Measurements from ENCODE around the gene YDJC. TPM values are rescaled to one million over a fixed set of nuclear protein-coding genes. Genes with fewer than 3 reads are reported as not detected.

YDJC gene
- total and polyA plus RNA-seq, 9 of the 15 experiments (the other 6 are each of a cell fraction or from before 2014, with no cell fraction given) = 13.5 to 871 (median 164) TPM

DNA sequence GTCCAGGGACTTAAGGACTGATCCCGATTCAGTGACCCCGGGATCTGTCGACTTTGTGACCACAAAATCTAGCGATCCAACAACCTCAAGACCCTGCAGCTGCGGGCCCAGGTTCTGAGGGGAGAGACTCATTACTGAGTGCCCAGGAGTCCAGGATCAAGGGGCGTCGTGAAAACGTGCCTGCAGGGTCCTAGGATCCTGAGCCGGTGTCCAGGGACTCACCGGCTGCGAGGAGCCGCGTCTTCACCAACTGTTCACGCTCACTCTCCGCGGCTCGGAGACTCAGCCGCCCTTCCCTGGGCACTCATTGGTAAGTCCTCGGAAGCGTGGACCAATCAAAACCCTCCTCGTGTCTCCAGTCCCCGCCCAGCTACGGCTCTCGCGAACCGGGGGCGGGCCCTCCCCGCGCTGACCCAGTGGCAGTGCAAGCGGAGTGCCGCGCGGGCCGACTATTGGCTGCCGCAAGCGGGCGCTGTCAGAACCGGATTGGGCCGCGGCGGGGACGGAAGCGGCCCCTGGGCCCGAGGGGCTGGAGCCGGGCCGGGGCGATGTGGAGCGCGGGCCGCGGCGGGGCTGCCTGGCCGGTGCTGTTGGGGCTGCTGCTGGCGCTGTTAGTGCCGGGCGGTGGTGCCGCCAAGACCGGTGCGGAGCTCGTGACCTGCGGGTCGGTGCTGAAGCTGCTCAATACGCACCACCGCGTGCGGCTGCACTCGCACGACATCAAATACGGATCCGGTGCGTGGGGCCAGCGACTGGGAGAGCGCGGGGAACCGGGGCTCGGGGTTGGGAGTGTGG, 12.2 kb upstream of the YDJC start, which contains the start of gene SDF2L1 (continued):
- TF ChIP-seq WHSC1 (IDR thresholded peaks at IDR 0.05; ENCODE audit: low read length) = peak; percentile 55
- no peak for TF ChIP-seq KAT7 (CRISPR knock-in tag; IDR thresholded peaks at IDR 0.05; ENCODE audit: borderline replicate concordance)
- TF ChIP-seq MAFK (IDR thresholded peaks at IDR 0.05; ENCODE audit: low read length) = peak; percentile 5; the same call in 1 of the 2 replicates
- TF ChIP-seq NFE2L1 (tag; IDR thresholded peaks at IDR 0.05; ENCODE audit: borderline replicate concordance, low read depth) = no peak
- TF ChIP-seq CHD4 (IDR thresholded peaks at IDR 0.05; ENCODE audit: insufficient read depth, insufficient replicate concordance, low read depth, low read length, poor library complexity, severe bottlenecking) = no peak
- TF ChIP-seq NBN (IDR thresholded peaks at IDR 0.05; ENCODE audit: low read depth) = no peak
- no peak for TF ChIP-seq ZC3H8 (IDR thresholded peaks at IDR 0.05)
- TF ChIP-seq, protein P1, sequence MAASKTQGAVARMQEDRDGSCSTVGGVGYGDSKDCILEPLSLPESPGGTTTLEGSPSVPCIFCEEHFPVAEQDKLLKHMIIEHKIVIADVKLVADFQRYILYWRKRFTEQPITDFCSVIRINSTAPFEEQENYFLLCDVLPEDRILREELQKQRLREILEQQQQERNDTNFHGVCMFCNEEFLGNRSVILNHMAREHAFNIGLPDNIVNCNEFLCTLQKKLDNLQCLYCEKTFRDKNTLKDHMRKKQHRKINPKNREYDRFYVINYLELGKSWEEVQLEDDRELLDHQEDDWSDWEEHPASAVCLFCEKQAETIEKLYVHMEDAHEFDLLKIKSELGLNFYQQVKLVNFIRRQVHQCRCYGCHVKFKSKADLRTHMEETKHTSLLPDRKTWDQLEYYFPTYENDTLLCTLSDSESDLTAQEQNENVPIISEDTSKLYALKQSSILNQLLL (CRISPR knock-in tag; IDR thresholded peaks at IDR 0.05; ENCODE audit: borderline replicate concordance) = no peak
- TF ChIP-seq ESRRA (IDR thresholded peaks at IDR 0.05; ENCODE audit: borderline replicate concordance, low read depth) = no peak
- no peak for TF ChIP-seq CTBP1 (IDR thresholded peaks at IDR 0.05; ENCODE audit: borderline replicate concordance)
- TF ChIP-seq SREBF1 (IDR thresholded peaks at IDR 0.05; ENCODE audit: borderline replicate concordance, low read depth, low read length) = peak; percentile 14; the same call in 1 of the 2 replicates
- TF ChIP-seq TSHZ1 (CRISPR knock-in tag; IDR thresholded peaks at IDR 0.05) = no peak
- TF ChIP-seq ZNF609 (CRISPR knock-in tag; IDR thresholded peaks at IDR 0.05; ENCODE audit: borderline replicate concordance) = no peak
- TF ChIP-seq ZNF707 (CRISPR knock-in tag; conservative IDR thresholded peaks at IDR 0.05) = no peak

Measured in K562 (cell line).